H9 (cell line): Measurements from ENCODE around the gene C3orf62. TPM values are rescaled to one million over a fixed set of nuclear protein-coding genes. Genes with fewer than 3 reads are reported as not detected.

Experiments
- DNase-seq: peaks from one replicate; pipeline ENCODE4 v3.0.0-alpha.2; 2017
- H2AFZ ChIP-seq: one replicate; pipeline ENCODE4 v1.6.1; 2013; ENCODE audit warnings: mild to moderate bottlenecking, low read length, control low read depth, moderate library complexity
- H2AK5ac ChIP-seq: 2 replicates; pipeline ENCODE4 v1.6.1; 2013; ENCODE audit warnings: low read length, control low read depth, mixed read lengths; ENCODE audit not compliant: insufficient read length
- H2BK120ac ChIP-seq: one replicate; pipeline ENCODE4 v1.6.1; 2013; ENCODE audit warnings: low read depth, mild to moderate bottlenecking, low read length, control low read depth, inconsistent platforms; ENCODE audit not compliant: poor library complexity, severe bottlenecking
- H2BK12ac ChIP-seq: 2 replicates; pipeline ENCODE4 v1.6.1; 2013; ENCODE audit warnings: low read length, control low read depth, mixed read lengths, low read depth; ENCODE audit not compliant: insufficient read length
- H2BK15ac ChIP-seq: 2 replicates; pipeline ENCODE4 v1.6.1; 2013; ENCODE audit warnings: low read depth, low read length, control low read depth
- H2BK20ac ChIP-seq: one replicate; pipeline ENCODE4 v1.6.1; 2013; ENCODE audit warnings: low read depth, mild to moderate bottlenecking, low read length, control low read depth, inconsistent platforms; ENCODE audit not compliant: poor library complexity, severe bottlenecking
- H2BK5ac ChIP-seq: 2 replicates; pipeline ENCODE4 v1.6.1; 2013; ENCODE audit warnings: low read length, control low read depth, mixed read lengths; ENCODE audit not compliant: insufficient read length
- H3K14ac ChIP-seq: 2 replicates; pipeline ENCODE4 v1.6.1; 2013; ENCODE audit warnings: low read length, control low read depth; ENCODE audit not compliant: insufficient read depth
- H3K18ac ChIP-seq: 2 replicates; pipeline ENCODE4 v1.6.1; 2013; ENCODE audit warnings: low read depth, mild to moderate bottlenecking, mixed read lengths, low read length, control low read depth; ENCODE audit not compliant: insufficient read length
- H3K23ac ChIP-seq: 2 replicates; pipeline ENCODE4 v1.6.1; 2013; ENCODE audit warnings: low read length, control low read depth, mixed read lengths, low read depth; ENCODE audit not compliant: insufficient read length
- H3K23me2 ChIP-seq: 2 replicates; pipeline ENCODE4 v1.6.1; 2013; ENCODE audit warnings: low read depth, mild to moderate bottlenecking, mixed read lengths, low read length, control low read depth; ENCODE audit not compliant: insufficient read length, poor library complexity, severe bottlenecking
- H3K27ac ChIP-seq: 2 replicates; pipeline ENCODE4 v1.5.1; 2013; ENCODE audit warnings: low read length, control low read depth, mixed read lengths, low read depth; ENCODE audit not compliant: insufficient read length
- H3K27me3 ChIP-seq: 2 replicates; pipeline ENCODE4 v1.6.1; 2013; ENCODE audit warnings: low read length, control low read depth, inconsistent platforms; ENCODE audit not compliant: insufficient read depth
- H3K4ac ChIP-seq: 2 replicates; pipeline ENCODE4 v1.6.1; 2013; ENCODE audit warnings: low read depth, mild to moderate bottlenecking, control low read depth, inconsistent platforms, low read length, moderate library complexity
- H3K4me1 ChIP-seq: 2 replicates; pipeline ENCODE4 v1.6.1; 2013; ENCODE audit warnings: low read length, control low read depth, inconsistent platforms; ENCODE audit not compliant: insufficient read depth
- H3K4me2 ChIP-seq: 2 replicates; pipeline ENCODE4 v1.6.1; 2013; ENCODE audit warnings: low read length, control low read depth, mixed read lengths; ENCODE audit not compliant: insufficient read length, insufficient read depth
- H3K56ac ChIP-seq: 2 replicates; pipeline ENCODE4 v1.6.1; 2013; ENCODE audit warnings: low read depth, mild to moderate bottlenecking, mixed read lengths, low read length, control low read depth; ENCODE audit not compliant: insufficient read length
- H3K79me1 ChIP-seq: 2 replicates; pipeline ENCODE4 v1.6.1; 2013; ENCODE audit warnings: low read depth, mild to moderate bottlenecking, moderate library complexity, low read length, control low read depth, inconsistent platforms; ENCODE audit not compliant: insufficient read depth, poor library complexity, severe bottlenecking
- H3K79me2 ChIP-seq: 2 replicates; pipeline ENCODE4 v1.6.1; 2013; ENCODE audit warnings: low read length, control low read depth, inconsistent platforms; ENCODE audit not compliant: insufficient read depth
- H3K9ac ChIP-seq: 2 replicates; pipeline ENCODE4 v1.6.1; 2013; ENCODE audit warnings: low read length, control low read depth, mixed read lengths; ENCODE audit not compliant: insufficient read length; ENCODE audit errors: extremely low read depth
- H3K9me3 ChIP-seq: one replicate; pipeline ENCODE4 v1.6.1; 2013; ENCODE audit warnings: low read depth, low read length, inconsistent platforms; ENCODE audit not compliant: control insufficient read depth
- H3T11ph ChIP-seq: one replicate; pipeline ENCODE4 v1.6.1; 2013; ENCODE audit warnings: mild to moderate bottlenecking, low read length, control low read depth, inconsistent platforms
- H4K20me1 ChIP-seq: one replicate; pipeline ENCODE4 v1.6.1; 2013; ENCODE audit not compliant: control insufficient read depth, insufficient read length, insufficient read depth
- H4K5ac ChIP-seq: 2 replicates; pipeline ENCODE4 v1.6.1; 2013; ENCODE audit warnings: low read depth, mild to moderate bottlenecking, mixed read lengths, low read length, control low read depth; ENCODE audit not compliant: insufficient read length
- H4K8ac ChIP-seq: replicated peaks from 2 replicates; pipeline ENCODE4 v1.6.1; 2013; ENCODE audit warnings: low read length, control low read depth, mixed read lengths, low read depth; ENCODE audit not compliant: insufficient read length
- H4K91ac ChIP-seq: 2 replicates; pipeline ENCODE4 v1.6.1; 2013; ENCODE audit warnings: low read depth, mild to moderate bottlenecking, moderate library complexity, mixed read lengths, low read length, control low read depth; ENCODE audit not compliant: insufficient read length
- H3K27ac Mint-ChIP-seq, 3 experiments: 2 replicates in 2 of 3; 3 replicates in 1 of 3; pipeline ENCODE4 v1.8.0; 2020 to 2021; ENCODE audit warnings: mixed read lengths in 3 of 3, mild to moderate bottlenecking in 1 of 3, moderate library complexity in 1 of 3
- H3K27me3 Mint-ChIP-seq: 2 replicates; pipeline ENCODE4 v1.8.0; 2021; ENCODE audit warnings: low read depth, mild to moderate bottlenecking, moderate library complexity, mixed read lengths
- H3K36me3 Mint-ChIP-seq, 3 experiments: 2 replicates in 2 of 3; 3 replicates in 1 of 3; pipeline ENCODE4 v1.8.0; 2020 to 2021; ENCODE audit warnings: low read depth in 3 of 3, mixed read lengths in 3 of 3; ENCODE audit not compliant: insufficient read depth in 1 of 3
- H3K4me1 Mint-ChIP-seq, 2 experiments: 2 replicates each; pipeline ENCODE4 v1.8.0; 2020; ENCODE audit warnings: mixed read lengths in 2 of 2
- H3K4me3 Mint-ChIP-seq, 2 experiments: 2 replicates in 1 of 2; 3 replicates in 1 of 2; pipeline ENCODE4 v1.8.0; 2020 to 2021; ENCODE audit warnings: mild to moderate bottlenecking in 2 of 2, mixed read lengths in 2 of 2, moderate library complexity in 1 of 2
- H3K9me3 Mint-ChIP-seq, 2 experiments: 2 replicates in 1 of 2; 3 replicates in 1 of 2; pipeline ENCODE4 v1.8.0; 2020; ENCODE audit warnings: mild to moderate bottlenecking in 2 of 2, mixed read lengths in 2 of 2, moderate library complexity in 1 of 2
- CTCF ChIP-seq: fragments of 200-600 bp; sonication (generic); conservative IDR thresholded peaks from 3 replicates; pipeline ENCODE4 v1.8.0; 2021; ENCODE audit warnings: antibody characterized with exemption, mild to moderate bottlenecking
- WGBS: extraction: QIAGEN DNeasy Blood & Tissue Kit; methylation state at CpG from one replicate; pipeline ENCODE4 v1.1.7; 2013; ENCODE audit warnings: missing lambda C conversion rate, low lambda C conversion rate, mixed read lengths; ENCODE audit not compliant: insufficient read length; ENCODE audit errors: extremely low coverage; 5-methylcytosine and 5-hydroxymethylcytosine counted together
- total RNA-seq: library from RNA; stranded (reverse); gene quantifications from 2 replicates; pipeline ENCODE4 v1.2.1, GENCODE V29; 2021

Gene C3orf62
- total RNA-seq, 1 experiment from 2014 or later, result 4.5 TPM

GRCh38 chr3:49266410-49267095 lies 10.5 kb downstream of the C3orf62 start:
- no peaks in the 10 kb centered on the region for H3K23me2 ChIP-seq
- H2BK120ac ChIP-seq, result no peak overlapping the region
- no peak overlapping the region for H4K91ac ChIP-seq
- no peaks in the 10 kb centered on the region for H3K79me2 ChIP-seq
- Mint-ChIP-seq H3K4me1 (no peaks in the 10 kb centered on the region), H3K27me3 (no peaks in the 10 kb centered on the region), H3K4me3 (no peak overlapping the region), H3K9me3 (no peaks in the 10 kb centered on the region), H3K36me3 (peaks cover 0 to 11% (median 0%) of the 10 kb centered on the region in 3 experiments; a peak in 1 of 7 replicates), H3K27ac (no peak overlapping the region; a peak in 1 of 7 replicates)
- no peak overlapping the region for H3K18ac ChIP-seq
- H4K8ac ChIP-seq, result no peak overlapping the region
- H2BK5ac ChIP-seq, result no peak overlapping the region
- no peak overlapping the region for H2AK5ac ChIP-seq
- no peak overlapping the region for H3K9ac ChIP-seq
- no CpG with 5 or more reads among the region's 5 CpGs for WGBS
- no peak overlapping the region for H3K4ac ChIP-seq
- H3T11ph ChIP-seq, result no peak overlapping the region
- no peak overlapping the region for H2BK20ac ChIP-seq
- no peak overlapping the region for H2BK12ac ChIP-seq
- H3K4me1 ChIP-seq, result no peaks in the 10 kb centered on the region
- no peak overlapping the region for H2BK15ac ChIP-seq
- no peaks in the 10 kb centered on the region for H3K79me1 ChIP-seq
- no peak overlapping the region for H2AFZ ChIP-seq
- TF ChIP-seq CTCF, result no peak
- no peak overlapping the region for H4K5ac ChIP-seq
- no peak overlapping the region for H3K4me2 ChIP-seq
- no peak for DNase-seq
- no peaks in the 10 kb centered on the region for H3K27me3 ChIP-seq
- H3K56ac ChIP-seq, result no peak overlapping the region
- no peak overlapping the region for H3K14ac ChIP-seq
- H4K20me1 ChIP-seq, result no peaks in the 10 kb centered on the region
- H3K27ac ChIP-seq, result no peak overlapping the region
- H3K9me3 ChIP-seq, result no peaks in the 10 kb centered on the region
- H3K23ac ChIP-seq, result no peak overlapping the region
